Measurements from ENCODE around the gene CSPG5.

The CSPG5 gene

GRCh38 chr3:47542471-47543173, 36.0 kb downstream of the CSPG5 start:
- Histone ChIP-seq H3K36me3 (replicated peaks) (no peaks in the 10 kb centered on the region), H3K27me3 (replicated peaks) (no peaks in the 10 kb centered on the region), H3K27ac (no peak overlapping the region), H3K4me3 (ENCODE audit: low read depth, low read length) (no peak overlapping the region)
- no peak for TF ChIP-seq CTCF (IDR thresholded peaks at IDR 0.05; ENCODE audit: low read depth, low read length, missing control alignments)
- in situ Hi-C loops (cut with HindIII; ENCODE audit: low pct_ligation_motif_present, low sequenced_read_pairs) = no loop called here
- no peak for DNase-seq

- H3K27ac ChIP-seq = no peak overlapping the region
- in situ Hi-C loops (cut with HindIII; ENCODE audit: low pct_ligation_motif_present, low sequenced_read_pairs) = no loop called here
- no peak for TF ChIP-seq CTCF (IDR thresholded peaks at IDR 0.05; ENCODE audit: low read depth, low read length, missing control alignments)
- no peaks in the 10 kb centered on the region for H3K27me3 ChIP-seq (replicated peaks)
- H3K4me3 ChIP-seq (ENCODE audit: low read depth, low read length) = no peak overlapping the region
- H3K36me3 ChIP-seq (replicated peaks) = no peaks in the 10 kb centered on the region
- no peak for DNase-seq
Observed at GRCh38 chr3:47541583-47542108, 37.0 kb downstream of the CSPG5 start.

GRCh38 chr3:47540281-47540680, 38.4 kb downstream of the CSPG5 start:
- in situ Hi-C loops (cut with HindIII; ENCODE audit: low pct_ligation_motif_present, low sequenced_read_pairs) = no loop called here
- Histone ChIP-seq H3K4me3 (ENCODE audit: low read depth, low read length) (no peak overlapping the region), H3K36me3 (replicated peaks) (no peaks in the 10 kb centered on the region), H3K27me3 (replicated peaks) (no peaks in the 10 kb centered on the region), H3K27ac (no peak overlapping the region)
- DNase-seq = no peak
- no peak for TF ChIP-seq CTCF (IDR thresholded peaks at IDR 0.05; ENCODE audit: low read depth, low read length, missing control alignments)

GRCh38 chr3:47536967-47537366, 41.7 kb downstream of the CSPG5 start:
- in situ Hi-C loops (cut with HindIII; ENCODE audit: low pct_ligation_motif_present, low sequenced_read_pairs) = no loop called here
- no peak for DNase-seq
- Histone ChIP-seq H3K27ac (no peak overlapping the region), H3K4me3 (ENCODE audit: low read depth, low read length) (no peak overlapping the region), H3K36me3 (replicated peaks) (no peaks in the 10 kb centered on the region), H3K27me3 (replicated peaks) (no peaks in the 10 kb centered on the region)
- no peak for TF ChIP-seq CTCF (IDR thresholded peaks at IDR 0.05; ENCODE audit: low read depth, low read length, missing control alignments)

- H3K27ac ChIP-seq = no peak overlapping the region
- DNase-seq = no peak
- no peaks in the 10 kb centered on the region for H3K27me3 ChIP-seq (replicated peaks)
- H3K36me3 ChIP-seq (replicated peaks) = no peaks in the 10 kb centered on the region
- in situ Hi-C loops (cut with HindIII; ENCODE audit: low pct_ligation_motif_present, low sequenced_read_pairs) = no loop called here
- TF ChIP-seq CTCF (IDR thresholded peaks at IDR 0.05; ENCODE audit: low read depth, low read length, missing control alignments) = no peak
- no peak overlapping the region for H3K4me3 ChIP-seq (ENCODE audit: low read depth, low read length)
Observed at GRCh38 chr3:47536221-47536891, 42.3 kb downstream of the CSPG5 start.

Data from brain microvascular endothelial cell (primary cell).